ENCODE results near the gene ABCG2. TPM values are rescaled to one million over a fixed set of nuclear protein-coding genes. Genes with fewer than 3 reads are reported as not detected.

ABCG2 gene
- under 1 TPM; 0.54 to 0.67 TPM for total RNA-seq

- DNase-seq (peak; percentile 64), ATAC-seq (ENCODE audit: low read depth) (peak; percentile 77)
- POLR2A ChIA-PET, result no interaction called here
- peak within 1 kb of the TSS; percentile 82 for H3K4me3 Mint-ChIP-seq
- H3K9me3 Mint-ChIP-seq, result peaks cover 4% of the 10 kb centered on the region
- peaks cover 17% of the 10 kb centered on the region for H3K27me3 Mint-ChIP-seq
- H3K4me1 Mint-ChIP-seq, result peaks cover 15% of the 10 kb centered on the region
- H3K36me3 Mint-ChIP-seq, result no peaks in the 10 kb centered on the region
- no peak within 1 kb of the TSS for H3K27ac Mint-ChIP-seq
Measured at GRCh38 chr4:88158489-88159228, at the start of gene ABCG2. ABCG2 (minus strand) TSS chr4:88158639; CDS start chr4:88139995, 18,644 bp downstream.

GRCh38 chr4:88208156-88208555 lies 49.7 kb upstream of the ABCG2 start:
- no peaks in the 10 kb centered on the region for H3K36me3 Mint-ChIP-seq
- H3K4me1 Mint-ChIP-seq, result peaks cover 5% of the 10 kb centered on the region
- H3K27ac Mint-ChIP-seq, result no peak overlapping the region
- no peak for DNase-seq
- POLR2A ChIA-PET, result no interaction called here
- H3K27me3 Mint-ChIP-seq, result peaks cover 5% of the 10 kb centered on the region
- ATAC-seq (ENCODE audit: low read depth), result no peak
- no peaks in the 10 kb centered on the region for H3K9me3 Mint-ChIP-seq
- no peak overlapping the region for H3K4me3 Mint-ChIP-seq

- H3K27ac Mint-ChIP-seq, result no peak overlapping the region
- ATAC-seq (ENCODE audit: low read depth) (no peak), DNase-seq (no peak)
- no peaks in the 10 kb centered on the region for H3K36me3 Mint-ChIP-seq
- H3K9me3 Mint-ChIP-seq, result no peaks in the 10 kb centered on the region
- H3K4me1 Mint-ChIP-seq, result peaks cover 5% of the 10 kb centered on the region
- peaks cover 7% of the 10 kb centered on the region for H3K27me3 Mint-ChIP-seq
- no peak overlapping the region for H3K4me3 Mint-ChIP-seq
- POLR2A ChIA-PET, result no interaction called here
Measured at GRCh38 chr4:88207171-88207570, 48.7 kb upstream of the ABCG2 start.

GRCh38 chr4:88204882-88205281 lies 46.4 kb upstream of the ABCG2 start:
- Mint-ChIP-seq H3K4me3 (no peak overlapping the region), H3K27me3 (peaks cover 16% of the 10 kb centered on the region), H3K4me1 (peaks cover 3% of the 10 kb centered on the region), H3K27ac (no peak overlapping the region), H3K9me3 (no peaks in the 10 kb centered on the region), H3K36me3 (no peaks in the 10 kb centered on the region)
- POLR2A ChIA-PET, result no interaction called here
- ATAC-seq (ENCODE audit: low read depth) (no peak), DNase-seq (no peak)

- no peak for ATAC-seq (ENCODE audit: low read depth)
- Mint-ChIP-seq H3K4me1 (peaks cover 3% of the 10 kb centered on the region), H3K27ac (no peak overlapping the region), H3K27me3 (peaks cover 17% of the 10 kb centered on the region), H3K36me3 (no peaks in the 10 kb centered on the region), H3K9me3 (no peaks in the 10 kb centered on the region), H3K4me3 (no peak overlapping the region)
- DNase-seq, result no peak
- POLR2A ChIA-PET, result no interaction called here
Measured at GRCh38 chr4:88202443-88202842, 44.0 kb upstream of the ABCG2 start.

- H3K27me3 Mint-ChIP-seq, result peaks cover 15% of the 10 kb centered on the region
Measured at GRCh38 chr4:88200186-88200585, 41.7 kb upstream of the ABCG2 start.

GRCh38 chr4:88196523-88197185 lies 38.2 kb upstream of the ABCG2 start:
- DNase-seq (no peak), ATAC-seq (ENCODE audit: low read depth) (no peak)
- Mint-ChIP-seq H3K27me3 (peaks cover 13% of the 10 kb centered on the region), H3K9me3 (no peaks in the 10 kb centered on the region), H3K4me3 (no peak overlapping the region), H3K4me1 (peaks cover 2% of the 10 kb centered on the region), H3K36me3 (no peaks in the 10 kb centered on the region), H3K27ac (no peak overlapping the region)
- POLR2A ChIA-PET, result no interaction called here

More at GRCh38 chr4:88200186-88200585, 41.7 kb upstream of the ABCG2 start:
- no peak for ATAC-seq (ENCODE audit: low read depth)
- H3K36me3 Mint-ChIP-seq, result no peaks in the 10 kb centered on the region
- POLR2A ChIA-PET, result no interaction called here
- no peak overlapping the region for H3K27ac Mint-ChIP-seq
- H3K9me3 Mint-ChIP-seq, result no peaks in the 10 kb centered on the region
- no peak overlapping the region for H3K4me3 Mint-ChIP-seq
- no peak for DNase-seq
- H3K4me1 Mint-ChIP-seq, result peaks cover 2% of the 10 kb centered on the region

- no peak overlapping the region for H3K27ac Mint-ChIP-seq
- no peaks in the 10 kb centered on the region for H3K36me3 Mint-ChIP-seq
- H3K4me3 Mint-ChIP-seq, result no peak overlapping the region
- no peaks in the 10 kb centered on the region for H3K9me3 Mint-ChIP-seq
- POLR2A ChIA-PET, result no interaction called here
- H3K27me3 Mint-ChIP-seq, result peaks cover 7% of the 10 kb centered on the region
- H3K4me1 Mint-ChIP-seq, result peaks cover 2% of the 10 kb centered on the region
- ATAC-seq (ENCODE audit: low read depth) (no peak), DNase-seq (no peak)
Measured at GRCh38 chr4:88196013-88196365, 37.5 kb upstream of the ABCG2 start.

- ATAC-seq (ENCODE audit: low read depth) (no peak), DNase-seq (no peak)
- POLR2A ChIA-PET, result interaction anchor here (1.6 kb wide), 1 partner anchor 15 kb away, joined by 4 read pairs; no protein-coding TSS in a partner anchor
- Mint-ChIP-seq H3K9me3 (no peaks in the 10 kb centered on the region), H3K4me1 (peaks cover 2% of the 10 kb centered on the region), H3K4me3 (no peak overlapping the region), H3K27ac (no peak overlapping the region), H3K36me3 (no peaks in the 10 kb centered on the region), H3K27me3 (peaks cover 4% of the 10 kb centered on the region)
Measured at GRCh38 chr4:88195328-88196012, 37.0 kb upstream of the ABCG2 start.

GRCh38 chr4:88191404-88191803 lies 33.0 kb upstream of the ABCG2 start:
- H3K36me3 Mint-ChIP-seq, result no peaks in the 10 kb centered on the region

GRCh38 chr4:88189881-88190585 lies 31.6 kb upstream of the ABCG2 start:
- POLR2A ChIA-PET, result no interaction called here
- no peaks in the 10 kb centered on the region for H3K9me3 Mint-ChIP-seq
- peaks cover 5% of the 10 kb centered on the region for H3K4me1 Mint-ChIP-seq
- H3K27me3 Mint-ChIP-seq, result peaks cover 4% of the 10 kb centered on the region
- H3K36me3 Mint-ChIP-seq, result no peaks in the 10 kb centered on the region
- no peak for ATAC-seq (ENCODE audit: low read depth)
- H3K4me3 Mint-ChIP-seq, result no peak overlapping the region
- no peak overlapping the region for H3K27ac Mint-ChIP-seq
- no peak for DNase-seq

More at GRCh38 chr4:88191404-88191803, 33.0 kb upstream of the ABCG2 start:
- DNase-seq, result no peak
- Mint-ChIP-seq H3K9me3 (no peaks in the 10 kb centered on the region), H3K27ac (no peak overlapping the region), H3K4me1 (peaks cover 4% of the 10 kb centered on the region), H3K4me3 (no peak overlapping the region), H3K27me3 (peaks cover 3% of the 10 kb centered on the region)
- no peak for ATAC-seq (ENCODE audit: low read depth)
- POLR2A ChIA-PET, result no interaction called here

- H3K36me3 Mint-ChIP-seq, result no peaks in the 10 kb centered on the region
- DNase-seq, result no peak
- peaks cover 4% of the 10 kb centered on the region for H3K27me3 Mint-ChIP-seq
- ATAC-seq (ENCODE audit: low read depth), result no peak
- H3K27ac Mint-ChIP-seq, result no peak overlapping the region
- peaks cover 1% of the 10 kb centered on the region for H3K9me3 Mint-ChIP-seq
- POLR2A ChIA-PET, result no interaction called here
- H3K4me1 Mint-ChIP-seq, result peaks cover 6% of the 10 kb centered on the region
- H3K4me3 Mint-ChIP-seq, result no peak overlapping the region
Measured at GRCh38 chr4:88189418-88189738, 30.9 kb upstream of the ABCG2 start.

- Mint-ChIP-seq H3K4me3 (no peak overlapping the region), H3K27me3 (peaks cover 4% of the 10 kb centered on the region), H3K9me3 (peaks cover 3% of the 10 kb centered on the region), H3K27ac (no peak overlapping the region), H3K36me3 (peaks cover 2% of the 10 kb centered on the region), H3K4me1 (peaks cover 8% of the 10 kb centered on the region)
- POLR2A ChIA-PET, result no interaction called here
- ATAC-seq (ENCODE audit: low read depth), result no peak
- DNase-seq, result no peak
Measured at GRCh38 chr4:88188738-88189417, 30.4 kb upstream of the ABCG2 start.

Measured in activated naive CD8-positive, alpha-beta T cell treated with anti-CD3 and anti-CD28 coated beads, Interleukin-2, amount 10 ng/mL, durations not matched to agents 7 days and 5 days (primary cell).